GM12878 (cell line): Measurements from ENCODE around the gene GCSAM.

Experiments used
- ATF2 ChIP-seq: IDR thresholded peaks from 2 replicates; pipeline ENCODE4 v1.6.1; 2012; ENCODE audit warnings: low read length, inconsistent platforms
- CTCF ChIP-seq, 3 experiments: IDR thresholded peaks in 2 of 3; conservative IDR thresholded peaks in 1 of 3; 2 replicates each; pipeline ENCODE4 v1.5.1; 2011; ENCODE audit warnings: low read depth in 3 of 3, low read length in 3 of 3, mild to moderate bottlenecking in 3 of 3, control low read depth in 2 of 3, moderate library complexity in 2 of 3, inconsistent platforms in 1 of 3, mixed read lengths in 1 of 3; ENCODE audit not compliant: control insufficient read depth in 2 of 3, insufficient read depth in 1 of 3; ENCODE audit errors: extremely low read depth in 1 of 3
- ETV6 ChIP-seq, 2 experiments: fragments of 450-650 bp in 1 of 2; IDR thresholded peaks in 1 of 2; conservative IDR thresholded peaks in 1 of 2; 2 replicates each; pipeline ENCODE4 v1.6.1; 2014; ENCODE audit warnings: antibody characterized with exemption in 1 of 2, borderline replicate concordance in 1 of 2, low read depth in 1 of 2, mild to moderate bottlenecking in 1 of 2, moderate library complexity in 1 of 2
- NR2C1 ChIP-seq: fragments of 450-650 bp; IDR thresholded peaks from 2 replicates; pipeline ENCODE4 v1.6.1; 2017; ENCODE audit warnings: antibody characterized with exemption, mild to moderate bottlenecking, moderate library complexity
- RAD21 ChIP-seq: IDR thresholded peaks from 2 replicates; pipeline ENCODE4 v1.6.1; 2011; ENCODE audit warnings: mild to moderate bottlenecking, low read depth, low read length, moderate library complexity; ENCODE audit not compliant: insufficient read depth
- REST ChIP-seq: IDR thresholded peaks from 2 replicates; pipeline ENCODE4 v1.6.1; 2012; ENCODE audit warnings: mild to moderate bottlenecking, low read depth, low read length
- RFX5 ChIP-seq: IDR thresholded peaks from 2 replicates; pipeline ENCODE4 v1.6.1; 2011; ENCODE audit warnings: low read depth, low read length, improper control_type of control experiment
- SMC3 ChIP-seq: IDR thresholded peaks from 2 replicates; pipeline ENCODE4 v1.6.1; 2011; ENCODE audit warnings: low read length, improper control_type of control experiment, borderline replicate concordance
- USF2 ChIP-seq: IDR thresholded peaks from 2 replicates; pipeline ENCODE4 v1.6.1; 2011; ENCODE audit warnings: low read depth, low read length, improper control_type of control experiment, borderline replicate concordance
- ZNF274 ChIP-seq: IDR thresholded peaks from one replicate; pipeline ENCODE4 v1.8.0; 2011; ENCODE audit not compliant: insufficient read length, insufficient read depth

GRCh38 chr3:112078125-112079083 lies 54.6 kb downstream of the GCSAM start:
- TF ChIP-seq CTCF (IDR thresholded peaks at IDR 0.05 in 2 of 3, conservative IDR thresholded peaks at IDR 0.05 in 1 of 3; ENCODE audit: control insufficient read depth in 2 of 3, extremely low read depth in 1 of 3, insufficient read depth in 1 of 3, low read depth in 3 of 3, low read length in 3 of 3) (no peak), ATF2 (no peak), NR2C1 (no peak), REST (no peak), ETV6 (conservative IDR thresholded peaks at IDR 0.05 in 1 of 2, IDR thresholded peaks at IDR 0.05 in 1 of 2; ENCODE audit: borderline replicate concordance in 1 of 2, low read depth in 1 of 2) (no peak), RAD21 (no peak), ZNF274 (no peak), USF2 (no peak), RFX5 (no peak), SMC3 (no peak)
